MG63 (cell line): ENCODE data around the gene ARFGAP3. TPM values are rescaled to one million over a fixed set of nuclear protein-coding genes. Genes with fewer than 3 reads are reported as not detected.
A peak's percentile ranks its signal among the peaks of the same experiment; 100 is the strongest.

Source experiments
- DNase-seq: peaks from one replicate; pipeline ENCODE4 v3.0.0-alpha.2; 2020
- H3K27me3 ChIP-seq: fragments of 250-450 bp; sonication (Bioruptor Pico); 2 replicates; pipeline ENCODE4 v1.5.1; 2020; ENCODE audit warnings: mild to moderate bottlenecking, moderate library complexity
- H3K36me3 ChIP-seq: fragments of 250-450 bp; sonication (Bioruptor Pico); 2 replicates; pipeline ENCODE4 v1.5.1; 2020; ENCODE audit warnings: mild to moderate bottlenecking, moderate library complexity
- H3K4me3 ChIP-seq: fragments of 250-450 bp; sonication (Bioruptor Pico); 2 replicates; pipeline ENCODE4 v1.5.1; 2020; ENCODE audit warnings: mild to moderate bottlenecking, moderate library complexity
- H3K9me3 ChIP-seq: fragments of 250-450 bp; sonication (Bioruptor Pico); 2 replicates; pipeline ENCODE4 v1.5.1; 2020; ENCODE audit warnings: mild to moderate bottlenecking, moderate library complexity
- total RNA-seq: library from RNA; depleted of rRNA; stranded (reverse); fragments of >200 nt; shearing (Covaris generic); gene quantifications from 2 replicates; pipeline ENCODE4 v1.2.3, GENCODE V29; 2014; ENCODE audit warnings: low replicate concordance; rRNA removed

The ARFGAP3 gene, protein sequence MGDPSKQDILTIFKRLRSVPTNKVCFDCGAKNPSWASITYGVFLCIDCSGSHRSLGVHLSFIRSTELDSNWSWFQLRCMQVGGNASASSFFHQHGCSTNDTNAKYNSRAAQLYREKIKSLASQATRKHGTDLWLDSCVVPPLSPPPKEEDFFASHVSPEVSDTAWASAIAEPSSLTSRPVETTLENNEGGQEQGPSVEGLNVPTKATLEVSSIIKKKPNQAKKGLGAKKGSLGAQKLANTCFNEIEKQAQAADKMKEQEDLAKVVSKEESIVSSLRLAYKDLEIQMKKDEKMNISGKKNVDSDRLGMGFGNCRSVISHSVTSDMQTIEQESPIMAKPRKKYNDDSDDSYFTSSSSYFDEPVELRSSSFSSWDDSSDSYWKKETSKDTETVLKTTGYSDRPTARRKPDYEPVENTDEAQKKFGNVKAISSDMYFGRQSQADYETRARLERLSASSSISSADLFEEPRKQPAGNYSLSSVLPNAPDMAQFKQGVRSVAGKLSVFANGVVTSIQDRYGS
- total RNA-seq, result 27.5 and 37.3 TPM in 2 replicates

DNA sequence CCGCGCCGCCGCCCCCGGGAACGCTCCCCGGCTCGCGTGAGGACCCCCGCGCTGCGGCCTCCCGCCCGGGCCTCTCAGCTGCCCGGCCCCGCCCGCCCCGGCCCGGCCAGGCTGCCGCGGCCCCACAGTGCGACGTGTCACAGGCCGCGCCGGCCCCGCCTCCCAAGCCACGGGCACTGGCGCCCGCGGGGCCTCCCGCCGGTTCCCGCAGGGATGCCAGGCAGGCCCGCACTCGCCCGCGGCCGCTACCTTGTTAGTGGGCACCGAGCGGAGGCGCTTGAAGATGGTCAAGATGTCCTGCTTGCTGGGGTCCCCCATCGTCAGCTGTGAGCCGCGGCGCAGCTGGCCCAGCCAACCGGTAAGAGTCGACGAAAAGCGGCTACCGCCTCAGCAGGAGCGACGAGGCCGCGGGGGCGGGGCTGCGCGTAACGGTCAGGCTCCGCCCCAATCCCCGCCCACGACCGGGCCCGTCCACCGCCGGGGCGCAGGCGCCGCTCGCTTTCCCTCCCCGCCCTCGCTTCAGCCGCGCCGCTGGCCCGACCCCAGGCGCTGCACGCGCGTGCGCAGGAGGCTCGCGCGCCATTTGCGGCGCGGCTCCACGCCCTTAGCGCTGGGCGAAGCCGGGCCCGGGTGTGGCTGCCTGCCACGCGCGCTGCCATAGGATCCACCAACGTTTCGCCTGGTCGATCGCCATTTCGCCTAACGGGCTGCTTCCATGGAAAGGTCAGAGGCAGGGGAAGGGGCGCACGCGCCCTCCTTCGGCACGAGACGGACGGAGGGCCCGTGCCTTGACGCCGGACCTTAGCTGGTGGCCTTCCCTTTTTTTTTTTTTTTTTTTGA lies at the start of gene ARFGAP3:
Gene ARFGAP3 (minus strand): TSS at position 409 of the 840 bp plus-strand sequence. CDS start 91 bp downstream, at position 318.
- Histone ChIP-seq H3K36me3 (peaks cover 3% of the 10 kb centered on the region), H3K9me3 (no peaks in the 10 kb centered on the region), H3K4me3 (peak within 1 kb of the TSS; percentile 74), H3K27me3 (no peaks in the 10 kb centered on the region)
- peak; percentile 89 for DNase-seq

DNA sequence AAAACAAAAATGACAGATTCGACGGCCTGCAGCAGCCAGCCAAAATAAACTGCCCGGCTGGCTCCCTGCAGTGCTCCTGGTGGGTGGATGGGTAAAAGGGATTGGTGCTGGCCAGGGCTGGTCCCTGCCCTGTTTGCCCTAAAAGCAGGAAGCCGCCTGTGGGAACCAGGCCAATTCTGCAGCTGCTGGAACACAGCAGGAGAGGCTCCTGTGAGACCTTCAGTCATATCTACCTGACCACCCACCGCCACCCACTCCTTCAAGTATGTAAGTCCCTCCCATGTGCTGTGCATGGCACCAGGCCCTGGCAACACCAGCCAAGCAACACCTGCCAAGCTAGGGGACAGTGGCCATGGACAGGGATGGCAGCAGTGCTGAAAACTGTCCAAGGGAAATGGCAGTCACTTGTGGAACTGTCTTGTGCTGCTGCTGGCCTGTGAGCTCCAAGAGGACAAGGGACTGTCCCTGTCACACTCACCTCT lies 48.7 kb upstream of the ARFGAP3 start:
- Histone ChIP-seq H3K27me3 (no peaks in the 10 kb centered on the region), H3K9me3 (no peaks in the 10 kb centered on the region), H3K36me3 (peaks cover 7% of the 10 kb centered on the region), H3K4me3 (no peak overlapping the region)
- DNase-seq, result peak; percentile 74

DNA sequence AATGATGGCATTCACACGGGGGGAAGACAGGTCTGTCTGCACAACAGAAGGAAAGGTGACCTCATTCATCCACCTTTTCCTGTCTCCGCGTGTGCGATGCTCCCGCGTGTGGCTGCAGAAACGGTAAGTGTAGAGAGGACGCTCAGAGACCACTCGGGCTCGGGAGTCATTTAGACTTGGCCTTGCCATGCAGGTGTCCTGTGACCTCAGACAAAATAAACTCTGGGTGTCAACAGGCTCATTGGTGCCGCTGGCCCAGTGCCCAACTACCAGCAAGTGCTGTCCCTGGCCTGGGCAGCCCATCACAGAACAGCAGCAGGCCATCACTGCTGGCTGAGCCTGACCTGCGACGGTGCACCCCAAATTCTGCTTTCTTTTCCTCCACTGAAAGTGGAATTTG lies 48.1 kb upstream of the ARFGAP3 start:
- peaks cover 7% of the 10 kb centered on the region for H3K36me3 ChIP-seq
- no peak overlapping the region for H3K4me3 ChIP-seq
- H3K9me3 ChIP-seq, result no peaks in the 10 kb centered on the region
- DNase-seq, result no peak
- H3K27me3 ChIP-seq, result no peaks in the 10 kb centered on the region

DNA sequence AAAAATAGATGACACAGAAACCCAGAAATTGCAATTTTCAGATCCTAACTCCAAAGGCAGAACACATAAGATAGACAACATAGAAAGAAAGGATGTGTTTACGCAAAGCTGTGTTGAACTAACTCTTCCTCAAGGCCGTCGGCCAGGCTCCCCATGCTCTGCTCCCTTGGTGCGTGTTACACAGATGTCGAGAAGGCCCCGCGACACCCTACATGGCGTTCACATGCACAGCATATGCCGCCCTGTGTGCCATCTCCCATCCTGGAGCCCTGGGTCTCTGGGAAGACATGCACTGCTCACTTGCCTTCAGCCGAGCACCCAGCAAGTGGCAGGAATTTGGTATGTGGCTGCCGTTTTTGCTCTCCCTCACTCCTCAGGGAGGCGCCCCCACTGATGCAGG lies 47.0 kb upstream of the ARFGAP3 start:
- peaks cover 7% of the 10 kb centered on the region for H3K36me3 ChIP-seq
- H3K9me3 ChIP-seq, result no peaks in the 10 kb centered on the region
- no peaks in the 10 kb centered on the region for H3K27me3 ChIP-seq
- DNase-seq, result no peak
- no peak overlapping the region for H3K4me3 ChIP-seq

DNA sequence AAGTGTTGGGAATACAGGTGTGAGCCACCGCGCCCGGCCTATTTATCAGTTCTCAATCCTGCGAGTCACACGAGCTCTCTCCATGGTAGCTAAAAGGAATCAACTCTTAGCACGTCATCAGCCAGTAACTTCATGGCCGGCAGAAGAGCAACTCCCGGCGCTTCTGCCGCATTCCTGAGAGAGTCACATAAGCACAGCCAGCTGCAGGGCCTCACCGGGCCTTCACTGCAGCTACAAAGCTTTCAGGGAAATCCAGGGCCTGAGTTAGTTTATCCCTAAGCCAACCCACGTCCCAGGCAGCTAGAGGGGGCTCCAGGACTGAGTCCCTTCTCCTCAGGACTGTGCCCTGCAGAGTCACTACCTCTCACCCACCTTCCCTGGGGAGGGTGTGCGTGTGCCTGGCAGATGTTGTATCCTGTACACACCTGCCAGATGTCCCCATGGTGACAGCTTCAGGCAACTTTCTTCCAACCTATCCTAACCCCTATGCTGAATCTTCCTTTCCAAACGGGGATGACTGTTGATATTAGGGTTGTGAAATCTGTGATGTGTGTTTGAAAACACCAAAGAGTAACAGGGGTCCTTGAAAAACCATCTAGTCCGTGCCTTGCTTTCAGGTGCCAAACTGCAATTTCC lies 45.9 kb upstream of the ARFGAP3 start:
- DNase-seq, result no peak
- Histone ChIP-seq H3K4me3 (no peak overlapping the region), H3K36me3 (peaks cover 7% of the 10 kb centered on the region), H3K27me3 (no peaks in the 10 kb centered on the region), H3K9me3 (no peaks in the 10 kb centered on the region)

DNA sequence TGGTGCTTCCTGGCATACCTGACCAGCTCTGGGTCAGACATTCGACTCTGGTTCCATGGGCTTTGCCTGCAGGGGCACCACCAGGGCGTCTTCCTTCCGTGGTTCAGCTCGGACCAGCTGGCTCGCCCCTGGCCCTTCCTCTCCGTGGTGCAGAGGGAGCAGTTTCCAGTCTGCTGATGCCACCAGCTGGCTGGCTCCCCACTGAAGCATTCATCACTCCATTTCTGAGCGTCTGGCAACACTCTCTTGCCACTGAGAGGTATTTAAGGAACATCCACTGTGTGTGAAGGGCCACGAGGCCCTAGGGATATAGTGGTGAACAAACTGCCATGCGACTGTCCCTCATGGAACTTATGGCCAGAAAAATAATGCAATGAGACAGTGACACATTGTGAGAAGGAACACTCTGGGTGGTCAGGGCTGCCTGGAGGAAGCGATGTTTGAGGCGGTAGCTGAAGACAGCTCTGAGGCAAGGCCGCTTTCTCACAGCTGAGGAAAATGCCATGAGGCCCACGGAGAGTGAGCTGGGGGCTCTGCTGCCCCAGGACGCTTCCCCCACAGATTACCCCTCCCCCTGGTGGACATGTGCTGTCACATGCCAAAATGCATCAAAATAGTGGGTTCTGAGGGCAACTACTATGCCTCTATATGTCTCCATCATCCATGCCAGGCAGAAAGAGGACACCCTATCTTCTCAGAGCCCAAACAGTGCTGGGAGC lies 44.9 kb upstream of the ARFGAP3 start:
- H3K4me3 ChIP-seq, result no peak overlapping the region
- no peaks in the 10 kb centered on the region for H3K9me3 ChIP-seq
- no peak for DNase-seq
- H3K27me3 ChIP-seq, result no peaks in the 10 kb centered on the region
- H3K36me3 ChIP-seq, result peaks cover 5% of the 10 kb centered on the region

DNA sequence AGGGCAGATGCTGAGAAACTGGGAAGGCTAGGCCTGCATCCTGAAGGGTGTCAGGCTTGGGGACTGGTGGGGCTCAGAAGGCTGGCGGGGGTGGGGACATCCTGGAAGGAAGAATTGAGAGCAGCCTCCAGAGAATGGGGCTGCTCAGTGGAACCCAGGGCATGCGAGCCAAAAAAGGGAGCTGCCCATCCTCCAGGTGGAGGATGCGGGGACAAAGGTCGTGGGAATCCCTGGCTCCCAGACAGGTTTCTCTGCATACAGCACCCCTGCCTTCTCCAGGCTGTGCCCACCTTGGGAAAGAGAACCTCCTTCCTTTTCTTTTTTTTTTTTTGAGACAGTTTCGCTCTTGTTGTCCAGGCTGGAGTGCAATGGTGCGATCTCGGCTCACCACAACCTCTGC lies 40.9 kb upstream of the ARFGAP3 start:
- H3K9me3 ChIP-seq, result no peaks in the 10 kb centered on the region
- H3K36me3 ChIP-seq, result no peaks in the 10 kb centered on the region
- DNase-seq, result no peak
- H3K4me3 ChIP-seq, result no peak overlapping the region
- H3K27me3 ChIP-seq, result no peaks in the 10 kb centered on the region

DNA sequence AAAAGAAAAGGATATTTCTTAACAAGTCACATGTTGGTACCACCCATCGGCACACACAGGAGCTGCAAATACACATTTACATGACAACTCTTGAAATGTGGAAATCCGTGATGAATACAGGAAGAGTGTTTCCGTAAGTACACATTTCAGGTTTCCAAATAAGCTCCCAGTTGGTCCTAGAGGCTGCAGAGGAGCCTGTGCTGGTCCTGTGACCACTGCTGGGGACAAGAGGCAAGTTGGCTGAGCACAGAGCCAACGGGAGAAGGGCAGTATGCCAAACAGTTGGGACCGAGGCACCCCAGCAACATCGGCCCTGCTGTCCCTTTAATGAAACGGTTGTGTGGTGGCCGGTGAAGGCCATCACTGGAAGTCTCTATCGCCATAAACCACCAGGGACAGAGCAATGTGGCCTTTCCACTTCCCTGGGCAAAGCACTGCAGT lies 38.5 kb upstream of the ARFGAP3 start:
- Histone ChIP-seq H3K36me3 (peaks cover 4% of the 10 kb centered on the region; the same call in 1 of the 2 replicates), H3K4me3 (no peak overlapping the region)

DNA sequence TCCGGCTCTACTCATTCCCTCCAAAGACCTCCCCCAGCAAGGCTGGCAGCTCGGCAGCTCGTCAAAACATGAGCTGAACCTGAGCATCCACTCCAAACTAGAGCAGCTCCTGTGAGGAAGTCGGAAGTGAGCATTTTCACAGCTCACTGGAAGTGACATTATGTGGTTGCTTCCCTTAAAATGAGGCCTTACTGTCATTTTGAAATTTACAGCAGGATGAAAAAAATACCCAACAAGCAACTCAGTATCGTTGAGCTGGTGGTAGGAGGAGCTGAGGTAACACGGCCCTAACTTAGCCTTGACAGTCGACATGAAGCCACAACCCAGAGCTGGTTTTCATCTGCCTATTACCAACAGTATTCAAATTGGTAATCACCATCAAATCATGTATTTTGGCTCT lies 38.0 kb upstream of the ARFGAP3 start:
- Histone ChIP-seq H3K4me3 (no peak overlapping the region), H3K27me3 (no peaks in the 10 kb centered on the region), H3K36me3 (peaks cover 4% of the 10 kb centered on the region; the same call in 1 of the 2 replicates), H3K9me3 (no peaks in the 10 kb centered on the region)
- DNase-seq, result no peak

More for the DNA sequence above, 38.5 kb upstream of the ARFGAP3 start:
- Histone ChIP-seq H3K27me3 (no peaks in the 10 kb centered on the region), H3K9me3 (no peaks in the 10 kb centered on the region)
- DNase-seq, result no peak

DNA sequence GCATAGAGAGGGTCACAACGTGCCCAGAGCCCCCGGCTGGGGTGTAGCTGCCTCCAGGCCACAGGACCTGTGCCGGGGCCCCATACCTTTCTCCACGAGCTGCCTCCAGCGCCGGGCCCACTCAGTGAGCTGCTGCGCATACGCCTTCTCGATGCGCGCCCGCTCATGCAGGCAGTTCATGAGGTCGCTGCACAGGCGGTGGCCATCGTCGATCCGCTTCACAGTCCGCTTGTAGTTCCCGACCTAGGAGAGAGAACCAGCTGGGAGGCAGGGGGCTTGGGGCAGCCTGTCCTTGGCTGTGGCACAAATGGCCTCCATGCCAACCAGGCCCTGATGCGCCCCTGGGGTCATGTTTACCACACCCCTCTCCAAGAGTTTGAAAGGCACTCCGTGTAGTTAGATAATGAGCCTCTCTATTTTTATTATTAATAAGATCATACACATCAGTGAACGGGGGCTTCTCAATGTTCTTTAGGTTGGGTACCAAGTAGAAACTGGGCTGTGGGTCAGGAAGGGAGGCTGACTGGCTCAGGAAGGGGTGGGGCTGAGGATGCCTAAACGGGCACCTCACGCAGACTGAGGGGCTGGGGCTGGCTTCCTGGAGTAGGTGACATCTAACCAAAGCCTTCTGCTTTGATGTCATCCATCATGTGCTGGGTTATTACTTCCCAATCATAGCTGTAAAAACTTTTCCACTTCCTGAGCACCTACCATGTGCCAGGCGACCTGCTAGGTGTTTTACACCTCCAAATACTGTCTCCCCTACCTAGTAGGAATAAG lies 36.5 kb upstream of the ARFGAP3 start:
- no peaks in the 10 kb centered on the region for H3K9me3 ChIP-seq
- no peak overlapping the region for H3K4me3 ChIP-seq
- H3K36me3 ChIP-seq, result peaks cover 4% of the 10 kb centered on the region; the same call in 1 of the 2 replicates
- H3K27me3 ChIP-seq, result no peaks in the 10 kb centered on the region
- DNase-seq, result no peak

DNA sequence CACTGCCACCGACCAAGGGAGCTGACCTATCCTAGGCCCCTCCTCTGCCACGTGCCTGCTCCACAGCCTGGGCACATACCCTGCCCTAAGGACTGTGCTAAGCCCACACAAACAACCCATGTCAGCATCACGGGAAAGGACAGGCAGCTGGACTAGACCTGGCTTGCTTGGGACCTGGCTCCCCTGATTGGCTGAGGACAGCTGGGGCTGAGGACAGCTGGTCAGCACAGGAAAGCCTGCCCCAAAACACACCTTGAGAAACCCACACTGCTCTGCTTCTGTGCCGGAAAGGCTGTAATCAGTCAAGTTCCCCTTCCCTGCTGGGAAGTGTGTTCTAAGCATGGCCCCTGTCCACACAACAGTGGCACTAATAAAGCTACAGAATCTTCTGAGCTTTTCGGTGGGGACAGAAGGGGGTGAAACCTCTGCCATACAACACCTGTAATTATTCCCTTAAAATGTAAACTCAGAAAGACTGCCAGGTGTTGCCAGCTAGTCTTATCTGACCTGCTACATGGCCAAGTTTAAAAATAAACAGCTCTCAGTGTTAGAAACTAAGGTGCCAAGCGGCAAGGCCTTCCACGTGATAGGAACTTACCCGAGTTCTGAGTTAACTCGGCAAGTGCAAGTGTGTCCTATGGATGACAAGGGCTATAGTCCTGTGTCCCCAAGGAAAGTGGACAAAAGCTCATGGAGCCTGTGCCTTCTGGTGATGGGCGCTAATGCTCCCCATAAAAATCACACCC lies 35.7 kb upstream of the ARFGAP3 start:
- no peak for DNase-seq
- Histone ChIP-seq H3K4me3 (no peak overlapping the region), H3K27me3 (no peaks in the 10 kb centered on the region), H3K9me3 (no peaks in the 10 kb centered on the region), H3K36me3 (peaks cover 8% of the 10 kb centered on the region; the same call in 1 of the 2 replicates)

DNA sequence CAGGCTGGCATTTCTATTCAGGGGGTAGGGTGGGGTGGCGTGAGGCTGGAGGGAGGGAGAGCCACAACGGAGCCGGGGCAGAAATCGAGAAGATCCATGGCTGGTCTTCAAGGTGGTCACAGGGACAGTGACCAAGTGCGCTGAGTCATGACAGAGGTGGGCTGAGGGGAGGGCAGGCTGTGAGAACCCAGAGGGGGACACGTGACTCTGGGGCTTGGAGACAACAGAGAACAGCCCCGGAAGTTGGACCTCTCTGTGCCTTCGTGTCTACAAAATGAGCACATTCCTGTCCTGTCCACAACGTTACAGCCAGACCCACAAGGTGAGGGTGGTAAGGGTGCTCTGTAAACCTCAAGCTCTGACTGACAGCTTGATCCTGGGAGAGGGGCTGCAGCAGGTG lies 35.1 kb upstream of the ARFGAP3 start:
- Histone ChIP-seq H3K27me3 (no peaks in the 10 kb centered on the region), H3K4me3 (no peak overlapping the region), H3K9me3 (no peaks in the 10 kb centered on the region), H3K36me3 (peaks cover 8% of the 10 kb centered on the region; the same call in 1 of the 2 replicates)
- no peak for DNase-seq

DNA sequence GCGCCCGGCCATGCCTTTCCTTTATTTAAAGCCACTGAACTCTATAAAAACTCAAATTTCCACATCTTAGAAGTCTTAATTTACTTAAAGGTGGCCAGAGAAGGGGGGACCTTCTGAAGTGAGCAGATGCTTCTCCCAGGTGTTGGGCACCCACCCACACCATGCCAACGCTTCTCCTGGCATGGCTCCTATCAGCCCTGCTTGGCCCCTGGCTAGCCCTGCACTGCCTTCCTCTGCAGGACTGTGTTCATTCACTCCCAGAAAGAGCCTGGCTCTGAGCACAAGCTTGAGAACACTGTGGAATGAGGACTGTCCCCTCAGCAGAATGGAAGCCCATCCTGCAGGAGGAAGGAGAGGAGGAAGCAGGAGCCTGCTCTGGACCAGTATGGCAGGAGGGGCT lies 34.6 kb upstream of the ARFGAP3 start:
- peaks cover 8% of the 10 kb centered on the region; the same call in 1 of the 2 replicates for H3K36me3 ChIP-seq
- no peak for DNase-seq
- H3K9me3 ChIP-seq, result no peaks in the 10 kb centered on the region
- H3K27me3 ChIP-seq, result no peaks in the 10 kb centered on the region
- H3K4me3 ChIP-seq, result no peak overlapping the region

DNA sequence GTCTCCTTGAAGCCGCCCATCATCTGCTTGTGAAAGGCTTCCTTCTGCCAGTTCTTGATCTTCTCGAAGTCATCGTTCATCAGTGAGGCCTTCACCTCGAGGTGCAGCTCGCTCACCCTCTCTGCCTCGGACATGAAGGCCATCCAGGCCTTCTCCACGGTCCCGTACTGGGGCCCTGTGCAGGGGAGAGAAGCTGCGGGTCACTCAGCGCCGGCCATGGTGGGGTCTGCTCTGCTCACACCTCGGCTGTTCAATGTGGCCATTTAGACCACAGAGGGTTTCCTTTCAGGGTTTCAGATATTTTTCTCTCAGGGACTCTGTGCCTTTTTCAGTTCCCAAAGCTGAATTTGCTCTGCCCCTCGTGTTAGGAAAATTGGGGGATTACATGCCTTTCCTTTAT lies 33.9 kb upstream of the ARFGAP3 start:
- no peak for DNase-seq
- Histone ChIP-seq H3K27me3 (no peaks in the 10 kb centered on the region), H3K36me3 (peaks cover 11% of the 10 kb centered on the region), H3K9me3 (no peaks in the 10 kb centered on the region), H3K4me3 (no peak overlapping the region)

DNA sequence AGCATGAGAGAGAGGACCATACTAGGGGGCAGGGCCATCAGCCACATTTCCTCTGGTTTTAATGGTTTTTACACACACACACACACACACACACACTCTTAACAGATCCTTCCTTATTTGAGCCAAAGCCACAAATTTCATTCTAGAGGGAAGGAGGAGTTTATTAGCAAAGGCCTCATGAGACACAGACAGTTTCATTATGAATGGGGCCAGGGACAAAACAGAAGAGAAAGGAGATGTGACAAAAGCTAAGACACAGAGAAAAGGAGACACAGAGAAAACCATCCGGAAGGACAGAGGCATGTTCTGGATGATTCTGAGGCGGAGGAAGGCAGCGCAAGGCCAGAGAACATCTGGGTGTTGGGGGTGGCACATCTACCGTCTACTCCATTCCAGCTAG lies 32.2 kb upstream of the ARFGAP3 start:
- no peak for DNase-seq
- Histone ChIP-seq H3K36me3 (peaks cover 20% of the 10 kb centered on the region), H3K9me3 (no peaks in the 10 kb centered on the region), H3K27me3 (no peaks in the 10 kb centered on the region), H3K4me3 (no peak overlapping the region)
